ENCODE results near the gene TECPR1.

Gene TECPR1

DNA sequence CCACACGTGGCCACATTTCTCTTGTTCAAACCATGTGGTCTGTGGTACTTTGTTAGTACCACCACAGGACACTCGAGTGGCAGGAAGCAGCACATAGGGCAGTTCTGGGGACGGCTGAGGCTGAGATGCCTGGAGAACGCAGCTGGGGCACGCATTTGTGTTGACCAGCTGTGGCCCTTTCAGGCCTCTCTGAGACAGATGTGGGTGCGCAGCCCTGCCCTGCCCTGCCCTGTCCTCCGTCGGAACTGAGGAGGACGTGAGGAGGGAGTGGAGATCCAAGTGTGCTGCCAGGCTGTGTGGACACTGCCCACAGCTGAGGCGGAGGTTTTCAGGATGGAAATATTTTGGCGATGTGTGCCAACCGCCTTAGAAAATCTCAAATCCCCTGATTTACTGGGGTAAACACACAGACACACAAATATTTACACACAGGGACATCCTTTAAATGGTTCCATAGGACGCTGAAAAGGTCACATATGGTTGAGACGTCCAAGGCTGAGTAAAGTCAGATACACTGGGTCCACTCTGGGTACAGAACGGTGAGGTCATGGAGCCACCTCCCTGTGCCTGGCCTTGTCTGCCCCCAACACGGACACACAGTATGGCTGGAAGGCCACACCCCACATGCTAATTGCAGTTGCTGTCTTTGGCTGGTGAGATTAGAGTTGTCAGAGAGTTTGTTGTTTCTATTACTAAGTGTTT is 26.0 kb downstream of the TECPR1 start:
- Histone ChIP-seq H3K79me2 (ENCODE audit: low read length) (no peaks in the 10 kb centered on the region), H4K20me1 (ENCODE audit: insufficient read depth, low read length) (no peaks in the 10 kb centered on the region), H3K4me2 (ENCODE audit: low read depth, low read length) (no peak overlapping the region), H3K9ac (ENCODE audit: low read length) (no peak overlapping the region), H3K9me3 (replicated peaks; ENCODE audit: insufficient read depth, low read length) (no peaks in the 10 kb centered on the region), H3K4me3 (ENCODE audit: low read length) (no peak overlapping the region), H3K36me3 (replicated peaks; ENCODE audit: insufficient read depth, low read length) (no peaks in the 10 kb centered on the region), H3F3A (ENCODE audit: insufficient read depth, low read length) (no peaks in the 10 kb centered on the region), H3K9me2 (replicated peaks; ENCODE audit: insufficient read depth, low read length) (no peaks in the 10 kb centered on the region), H3K27me3 (replicated peaks; ENCODE audit: insufficient read depth, low read length) (no peaks in the 10 kb centered on the region), H3K27ac (ENCODE audit: low read length) (no peak overlapping the region), H3K4me1 (ENCODE audit: low read length) (no peaks in the 10 kb centered on the region), H2AFZ (ENCODE audit: low read length) (no peak overlapping the region)
- TF ChIP-seq EZH2phosphoT487 (IDR thresholded peaks at IDR 0.05; ENCODE audit: low read length) (no peak), EZH2 (optimal IDR thresholded peaks at IDR 0.05; ENCODE audit: low read depth, low read length) (no peak)
- TF ChIP-seq, protein P1, sequence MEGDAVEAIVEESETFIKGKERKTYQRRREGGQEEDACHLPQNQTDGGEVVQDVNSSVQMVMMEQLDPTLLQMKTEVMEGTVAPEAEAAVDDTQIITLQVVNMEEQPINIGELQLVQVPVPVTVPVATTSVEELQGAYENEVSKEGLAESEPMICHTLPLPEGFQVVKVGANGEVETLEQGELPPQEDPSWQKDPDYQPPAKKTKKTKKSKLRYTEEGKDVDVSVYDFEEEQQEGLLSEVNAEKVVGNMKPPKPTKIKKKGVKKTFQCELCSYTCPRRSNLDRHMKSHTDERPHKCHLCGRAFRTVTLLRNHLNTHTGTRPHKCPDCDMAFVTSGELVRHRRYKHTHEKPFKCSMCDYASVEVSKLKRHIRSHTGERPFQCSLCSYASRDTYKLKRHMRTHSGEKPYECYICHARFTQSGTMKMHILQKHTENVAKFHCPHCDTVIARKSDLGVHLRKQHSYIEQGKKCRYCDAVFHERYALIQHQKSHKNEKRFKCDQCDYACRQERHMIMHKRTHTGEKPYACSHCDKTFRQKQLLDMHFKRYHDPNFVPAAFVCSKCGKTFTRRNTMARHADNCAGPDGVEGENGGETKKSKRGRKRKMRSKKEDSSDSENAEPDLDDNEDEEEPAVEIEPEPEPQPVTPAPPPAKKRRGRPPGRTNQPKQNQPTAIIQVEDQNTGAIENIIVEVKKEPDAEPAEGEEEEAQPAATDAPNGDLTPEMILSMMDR (IDR thresholded peaks at IDR 0.05; ENCODE audit: low read length): no peak
- DNase-seq: no peak

DNA sequence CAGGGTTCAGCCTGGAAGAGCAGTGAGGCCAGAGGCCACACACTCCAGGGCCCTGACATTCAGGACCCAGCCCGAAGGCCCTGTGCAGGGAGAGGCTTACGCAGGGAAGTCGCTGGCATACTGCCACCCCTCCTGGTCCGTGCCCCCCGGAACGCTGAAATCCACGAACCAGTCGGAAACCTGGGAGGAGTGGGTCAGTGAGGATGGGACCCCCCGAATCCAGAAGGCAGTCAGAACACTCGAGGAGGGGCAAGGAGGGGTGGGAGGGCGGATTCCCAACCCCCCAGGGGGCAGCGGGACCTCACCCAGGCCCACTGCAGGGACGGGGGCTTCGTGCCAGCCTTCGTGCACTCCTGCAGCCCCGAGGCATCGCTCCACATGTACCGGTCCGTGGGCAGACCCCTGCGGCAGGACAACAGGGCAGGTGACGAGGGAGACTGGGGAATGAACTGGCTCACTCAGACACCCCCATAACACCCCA is 27.3 kb downstream of the TECPR1 start:
- Histone ChIP-seq H3F3A (ENCODE audit: insufficient read depth, low read length) (no peaks in the 10 kb centered on the region), H3K9me3 (replicated peaks; ENCODE audit: insufficient read depth, low read length) (no peaks in the 10 kb centered on the region), H3K27ac (ENCODE audit: low read length) (no peak overlapping the region), H3K36me3 (replicated peaks; ENCODE audit: insufficient read depth, low read length) (no peaks in the 10 kb centered on the region), H3K9ac (ENCODE audit: low read length) (no peak overlapping the region), H3K27me3 (replicated peaks; ENCODE audit: insufficient read depth, low read length) (no peaks in the 10 kb centered on the region), H3K4me1 (ENCODE audit: low read length) (0 out of 2 replicates have a peak, but pooled peaks cover 2% of the 10 kb centered on the region), H4K20me1 (ENCODE audit: insufficient read depth, low read length) (no peaks in the 10 kb centered on the region), H3K79me2 (ENCODE audit: low read length) (no peaks in the 10 kb centered on the region), H3K9me2 (replicated peaks; ENCODE audit: insufficient read depth, low read length) (no peaks in the 10 kb centered on the region), H3K4me2 (ENCODE audit: low read depth, low read length) (no peak overlapping the region), H3K4me3 (ENCODE audit: low read length) (no peak overlapping the region), H2AFZ (ENCODE audit: low read length) (no peak overlapping the region)
- TF ChIP-seq EZH2 (optimal IDR thresholded peaks at IDR 0.05; ENCODE audit: low read depth, low read length) (no peak), EZH2phosphoT487 (IDR thresholded peaks at IDR 0.05; ENCODE audit: low read length) (no peak)
- TF ChIP-seq, protein P1 (IDR thresholded peaks at IDR 0.05; ENCODE audit: low read length): no peak
- DNase-seq: no peak

DNA sequence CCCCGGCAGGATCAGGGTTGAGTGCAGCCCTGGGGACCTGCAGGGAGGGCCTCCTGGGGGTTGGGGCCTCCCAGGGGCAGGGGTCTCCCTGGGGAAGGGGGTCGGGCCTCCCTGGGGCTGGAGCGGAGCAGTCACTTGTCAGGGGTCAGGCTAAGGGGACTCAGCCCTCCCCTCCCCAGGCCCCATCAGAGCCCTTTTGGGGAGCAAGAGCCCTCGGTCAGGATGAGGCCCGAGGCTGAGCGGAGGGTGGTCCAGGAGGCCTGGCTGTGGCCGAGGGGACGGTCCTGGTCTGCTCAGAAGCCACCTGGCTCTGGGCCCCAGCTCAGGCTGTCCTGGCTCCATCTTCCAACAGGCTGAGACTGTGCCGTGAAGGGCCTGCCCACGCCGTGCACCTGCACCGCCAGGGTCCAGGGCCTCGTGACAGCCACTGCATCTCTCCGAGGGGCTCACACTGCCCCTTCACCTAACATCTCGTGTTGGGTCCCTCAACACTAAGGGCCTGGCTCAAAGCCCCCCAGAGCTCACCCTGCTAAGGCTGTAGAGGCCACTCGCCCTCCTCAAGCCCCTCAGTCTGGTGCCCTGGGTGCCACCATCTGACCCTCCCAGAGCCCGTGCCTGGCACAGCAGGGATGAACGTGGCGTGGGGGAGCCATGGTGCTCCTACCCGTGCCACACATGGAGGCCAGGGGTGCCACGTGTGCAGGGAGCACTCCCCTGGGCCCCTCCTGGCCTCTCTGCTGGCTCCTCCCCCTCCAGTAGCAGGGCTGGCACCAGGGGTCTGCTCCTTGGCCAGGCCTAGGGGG is 27.9 kb downstream of the TECPR1 start:
- no peak for TF ChIP-seq EZH2 (optimal IDR thresholded peaks at IDR 0.05; ENCODE audit: low read depth, low read length)
- TF ChIP-seq, protein P1 (IDR thresholded peaks at IDR 0.05; ENCODE audit: low read length): no peak
- no peak for TF ChIP-seq EZH2phosphoT487 (IDR thresholded peaks at IDR 0.05; ENCODE audit: low read length)
- H3K9me3 ChIP-seq (replicated peaks; ENCODE audit: insufficient read depth, low read length): no peaks in the 10 kb centered on the region
- no peaks in the 10 kb centered on the region for H3K9me2 ChIP-seq (replicated peaks; ENCODE audit: insufficient read depth, low read length)
- H3K4me1 ChIP-seq (ENCODE audit: low read length): 0 out of 2 replicates have a peak, but pooled peaks cover 3% of the 10 kb centered on the region
- H3K9ac ChIP-seq (ENCODE audit: low read length): no peak overlapping the region
- no peaks in the 10 kb centered on the region for H3K27me3 ChIP-seq (replicated peaks; ENCODE audit: insufficient read depth, low read length)
- no peak overlapping the region for H3K27ac ChIP-seq (ENCODE audit: low read length)
- H3F3A ChIP-seq (ENCODE audit: insufficient read depth, low read length): 0 out of 2 replicates have a peak, but pooled peaks cover 3% of the 10 kb centered on the region
- H4K20me1 ChIP-seq (ENCODE audit: insufficient read depth, low read length): no peaks in the 10 kb centered on the region
- no peaks in the 10 kb centered on the region for H3K79me2 ChIP-seq (ENCODE audit: low read length)
- no peak overlapping the region for H3K4me3 ChIP-seq (ENCODE audit: low read length)
- H2AFZ ChIP-seq (ENCODE audit: low read length): no peak overlapping the region
- no peak for DNase-seq
- H3K36me3 ChIP-seq (replicated peaks; ENCODE audit: insufficient read depth, low read length): no peaks in the 10 kb centered on the region
- no peak overlapping the region for H3K4me2 ChIP-seq (ENCODE audit: low read depth, low read length)
